Astrocyte of the spinal cord (primary cell): Measurements from ENCODE around the gene MT1B.

Experiments
- DNase-seq: peaks from one replicate; pipeline ENCODE4 v3.0.0; 2011; ENCODE audit warnings: low read depth, low spot score
- H3K4me3 ChIP-seq: 2 replicates; pipeline ENCODE4 v1.5.1; 2011; ENCODE audit warnings: low read depth, mild to moderate bottlenecking, low read length, moderate library complexity
- CTCF ChIP-seq: IDR thresholded peaks from 2 replicates; pipeline ENCODE4 v1.5.1; 2012; ENCODE audit warnings: low read depth, mild to moderate bottlenecking, low read length, inconsistent platforms
- in situ Hi-C: cut with HindIII; loops from 2 replicates; pipeline ENCODE4 v1.10.0; 2017; ENCODE audit warnings: low sequenced_read_pairs

MT1B gene

GRCh38 chr16:56625943-56626654, 25.6 kb upstream of the MT1B start:
- TF ChIP-seq CTCF, result no peak
- in situ Hi-C loops, result no loop called here
- DNase-seq, result peak; percentile 86
- H3K4me3 ChIP-seq, result peak overlapping the region; percentile 59

- H3K4me3 ChIP-seq, result peak overlapping the region; percentile 59
- DNase-seq, result no peak
- TF ChIP-seq CTCF, result no peak
- in situ Hi-C loops, result no loop called here
Measured at GRCh38 chr16:56626685-56627084, 25.0 kb upstream of the MT1B start.

- TF ChIP-seq CTCF, result no peak
- H3K4me3 ChIP-seq, result no peak overlapping the region
- in situ Hi-C loops, result no loop called here
- no peak for DNase-seq
Measured at GRCh38 chr16:56628486-56629350, 23.0 kb upstream of the MT1B start.

- TF ChIP-seq CTCF, result no peak
- H3K4me3 ChIP-seq, result no peak overlapping the region
- in situ Hi-C loops, result no loop called here
- no peak for DNase-seq
Measured at GRCh38 chr16:56629531-56629930, 22.2 kb upstream of the MT1B start.

- no peak for TF ChIP-seq CTCF
- DNase-seq, result no peak
- H3K4me3 ChIP-seq, result no peak overlapping the region
- in situ Hi-C loops, result no loop called here
Measured at GRCh38 chr16:56630134-56630533, 21.6 kb upstream of the MT1B start.

GRCh38 chr16:56631197-56631596, 20.5 kb upstream of the MT1B start:
- H3K4me3 ChIP-seq, result no peak overlapping the region
- DNase-seq, result no peak
- no peak for TF ChIP-seq CTCF
- in situ Hi-C loops, result no loop called here
